Raji (cell line): ENCODE results near the gene SLX4IP.

ENCODE experiments used
- POLR2A ChIP-seq: IDR thresholded peaks from 2 replicates; pipeline ENCODE4 v1.6.1; 2011; ENCODE audit warnings: low read depth, low read length, control low read depth; ENCODE audit not compliant: insufficient read depth

Gene SLX4IP

DNA sequence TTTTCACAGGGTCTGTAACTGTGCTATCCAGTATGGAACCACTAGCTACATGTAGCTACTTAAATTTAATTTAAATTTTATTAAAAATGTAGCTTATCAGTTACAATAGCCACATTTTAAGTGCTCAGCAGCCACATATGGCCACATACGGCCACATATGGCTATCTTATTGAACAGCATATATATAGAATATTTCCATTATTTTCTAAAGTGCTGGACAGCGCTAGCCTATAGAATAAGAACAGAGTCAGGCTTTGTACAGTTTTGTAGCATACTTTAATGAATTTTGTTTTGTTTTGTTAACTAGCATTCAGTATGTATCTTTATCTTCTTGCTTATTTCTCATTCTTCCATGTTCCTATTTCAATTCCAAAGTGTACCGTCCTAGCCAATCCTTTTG is 120.3 kb downstream of the SLX4IP start:
- TF ChIP-seq POLR2A = no peak

- TF ChIP-seq POLR2A = no peak
Measured at GRCh38 chr20:10555865-10556308, 120.8 kb downstream of the SLX4IP start.

DNA sequence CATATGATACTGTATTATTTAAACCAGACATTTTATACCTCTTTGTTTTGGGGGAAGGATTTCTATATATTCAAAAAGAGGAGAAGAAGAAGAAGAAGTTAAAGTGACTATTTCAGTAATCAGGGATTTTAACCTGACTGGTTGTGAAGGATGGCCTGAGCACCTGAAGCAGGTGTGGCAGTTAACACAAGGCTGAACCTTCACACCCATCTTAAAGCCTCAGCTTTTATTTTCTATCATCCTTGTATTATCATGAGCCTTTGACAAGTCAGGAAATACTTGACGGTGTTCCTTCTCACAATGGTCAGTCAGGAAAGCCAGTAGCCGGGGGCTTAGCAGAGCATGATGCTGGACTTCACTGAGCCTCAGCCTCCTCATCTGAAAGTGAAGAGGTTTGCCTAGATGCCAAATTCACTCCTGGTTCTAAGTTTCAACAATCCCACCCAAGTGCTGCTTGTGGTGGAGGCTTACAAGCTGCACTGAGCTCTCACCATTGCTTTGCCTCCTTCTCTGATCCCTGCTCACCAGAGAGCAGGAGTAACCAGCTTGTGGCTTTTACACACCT is 121.5 kb downstream of the SLX4IP start:
- TF ChIP-seq POLR2A = no peak

DNA sequence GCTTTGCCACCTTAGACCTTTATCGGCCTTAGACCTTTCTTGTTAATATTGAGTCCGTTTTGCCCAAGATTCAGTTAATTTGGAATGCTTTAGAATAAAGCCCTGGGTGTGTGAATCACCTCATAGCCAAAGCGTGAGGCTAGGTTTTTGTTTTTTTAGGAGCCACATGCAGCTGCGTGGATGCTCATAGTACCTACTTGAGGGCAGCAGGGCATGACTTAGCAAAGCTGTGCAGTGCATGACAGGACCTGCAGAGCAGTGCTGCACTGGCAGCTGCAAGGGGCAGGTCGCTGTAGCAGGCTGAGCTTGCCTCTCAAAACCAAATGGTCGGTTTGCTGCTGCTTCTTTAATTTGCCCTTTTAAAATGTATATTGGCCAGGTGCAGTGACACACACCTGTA is 122.6 kb downstream of the SLX4IP start:
- TF ChIP-seq POLR2A = no peak

GRCh38 chr20:10558635-10559187 is 123.6 kb downstream of the SLX4IP start:
- no peak for TF ChIP-seq POLR2A

DNA sequence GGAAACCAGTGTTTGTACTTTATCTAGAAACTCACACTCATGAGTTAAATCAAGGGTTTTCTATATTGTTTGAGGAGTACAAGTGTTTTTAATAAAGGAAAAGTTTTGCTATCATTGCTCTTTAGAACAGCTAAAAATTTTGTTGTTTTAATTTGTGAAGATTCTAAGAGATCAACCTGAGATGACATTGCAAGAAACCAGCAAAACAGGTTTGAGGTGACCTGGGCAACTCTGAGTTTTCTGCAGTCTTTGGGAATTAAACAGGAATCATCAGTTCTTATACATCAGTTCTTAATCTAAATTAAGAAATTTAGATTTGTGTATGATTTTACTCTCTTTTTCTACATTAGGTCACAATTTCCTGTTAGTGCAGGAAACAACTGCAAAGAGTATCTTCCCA is 124.2 kb downstream of the SLX4IP start:
- TF ChIP-seq POLR2A = no peak

DNA sequence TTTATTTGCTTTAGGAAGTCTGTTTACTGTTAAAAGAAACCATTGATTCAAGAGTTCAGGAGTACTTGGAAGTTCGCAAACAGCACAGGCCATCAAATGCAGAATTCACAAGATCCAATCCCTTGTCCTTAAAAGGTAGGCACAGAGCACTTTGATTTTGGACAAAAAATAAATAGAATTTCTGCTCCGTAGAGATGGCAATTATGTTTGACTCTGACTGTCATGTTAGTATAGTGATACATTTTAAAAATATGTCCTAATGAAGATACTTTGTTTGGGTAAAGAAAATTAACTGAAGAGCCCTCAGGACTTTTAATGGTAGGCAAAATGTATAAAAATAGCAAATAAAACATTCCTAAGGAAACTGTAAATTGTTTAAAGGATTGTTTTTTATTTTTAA is 125.6 kb downstream of the SLX4IP start:
- no peak for TF ChIP-seq POLR2A

DNA sequence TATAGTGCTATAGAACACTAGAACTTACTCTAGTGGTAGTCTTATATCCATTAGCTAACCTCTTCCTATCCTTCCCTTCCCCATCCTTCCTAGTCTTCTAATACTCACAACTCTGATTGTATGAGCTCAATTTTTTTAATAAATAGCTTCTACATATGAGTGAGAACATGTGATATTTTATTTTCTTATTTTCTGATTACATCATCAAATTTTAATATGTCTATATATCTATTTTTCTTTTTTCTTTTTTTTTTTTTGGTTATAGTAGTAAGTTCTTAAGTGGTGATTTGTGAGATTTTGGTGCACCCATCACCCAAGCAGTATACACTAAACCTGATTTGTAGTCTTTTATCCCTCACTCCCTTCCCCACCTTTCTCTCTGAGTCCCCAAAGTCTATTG is 126.2 kb downstream of the SLX4IP start:
- TF ChIP-seq POLR2A = no peak

DNA sequence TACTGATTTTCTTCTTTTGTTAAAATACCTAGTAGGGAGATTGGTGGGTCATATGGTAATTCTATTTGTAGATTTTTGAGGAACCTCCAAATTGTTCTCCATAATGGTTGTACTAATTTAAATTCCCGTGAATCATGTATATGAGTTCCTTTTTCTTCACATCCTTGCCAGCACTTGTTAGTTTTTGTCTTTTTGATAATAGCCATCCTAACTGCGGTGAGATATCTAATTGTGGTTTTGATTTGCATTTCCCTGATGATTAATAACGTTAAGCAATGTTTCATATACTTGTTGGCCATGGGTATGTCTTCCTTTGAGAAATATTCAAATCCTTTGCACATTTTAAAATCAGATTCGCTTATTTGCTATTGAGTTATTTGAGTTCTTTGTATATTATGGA is 127.8 kb downstream of the SLX4IP start:
- TF ChIP-seq POLR2A = no peak

DNA sequence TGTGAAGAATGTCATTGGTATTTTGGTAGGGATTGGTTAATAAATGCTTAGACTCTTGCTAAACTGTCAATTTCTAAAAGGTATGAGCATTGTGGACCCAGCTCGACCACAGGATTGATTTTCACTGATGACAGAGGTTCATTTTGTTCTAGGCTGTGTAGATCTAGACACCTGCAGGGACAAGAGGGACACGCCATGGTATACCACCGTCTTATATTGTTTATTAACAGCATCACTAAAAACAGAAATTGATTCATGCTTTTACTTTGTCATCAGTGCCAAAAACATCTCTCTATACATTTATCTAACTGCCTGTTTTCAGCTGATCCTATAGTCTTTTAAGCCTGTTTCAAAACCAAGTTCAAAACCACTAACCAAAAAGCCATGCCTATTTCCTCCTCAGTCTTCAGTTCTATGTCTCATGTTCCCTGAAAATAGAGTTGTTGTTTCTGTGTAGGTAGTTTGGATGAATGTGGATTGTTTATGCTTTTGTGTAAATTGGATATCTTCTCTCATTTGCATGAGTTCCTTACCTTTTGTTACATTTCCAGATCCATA is 128.9 kb downstream of the SLX4IP start:
- no peak for TF ChIP-seq POLR2A

DNA sequence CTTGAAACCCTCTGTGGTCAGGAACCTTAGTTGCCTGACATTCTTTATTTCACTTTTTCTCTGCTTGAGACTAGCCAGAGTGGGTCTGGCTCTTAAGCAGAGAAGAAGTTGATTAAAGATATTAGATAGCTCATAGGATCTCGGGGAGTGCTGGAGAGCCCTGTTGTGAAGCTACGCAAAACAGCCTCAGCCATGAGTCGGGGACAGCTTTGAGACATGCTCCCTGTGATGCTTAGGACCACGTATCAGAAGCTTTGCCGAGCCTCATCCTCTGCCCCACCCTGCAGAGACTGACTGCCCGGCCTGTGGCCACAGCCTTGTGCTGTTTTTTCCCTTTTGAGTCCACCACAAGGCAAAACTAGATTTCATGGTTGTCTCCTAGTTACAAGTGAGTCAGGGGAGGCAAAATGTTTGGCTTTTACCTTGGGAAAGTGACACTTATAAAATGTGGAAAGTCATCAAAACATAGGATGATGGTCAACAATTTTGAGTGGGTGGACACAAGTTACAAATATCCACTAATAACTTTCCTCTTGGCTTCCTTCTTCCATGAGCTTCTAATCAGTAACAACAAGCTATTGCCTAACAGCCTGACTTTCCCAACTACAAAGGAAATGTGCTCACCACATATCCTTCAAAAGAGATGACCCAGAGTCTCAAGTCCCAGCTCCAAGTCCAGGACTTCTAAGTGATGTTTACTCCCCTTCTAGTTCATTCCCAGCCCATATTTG is 130.3 kb downstream of the SLX4IP start:
- no peak for TF ChIP-seq POLR2A

- TF ChIP-seq POLR2A = no peak
Measured at GRCh38 chr20:10565922-10566897, 131.1 kb downstream of the SLX4IP start.

GRCh38 chr20:10568032-10568431 is 132.9 kb downstream of the SLX4IP start:
- TF ChIP-seq POLR2A = no peak

DNA sequence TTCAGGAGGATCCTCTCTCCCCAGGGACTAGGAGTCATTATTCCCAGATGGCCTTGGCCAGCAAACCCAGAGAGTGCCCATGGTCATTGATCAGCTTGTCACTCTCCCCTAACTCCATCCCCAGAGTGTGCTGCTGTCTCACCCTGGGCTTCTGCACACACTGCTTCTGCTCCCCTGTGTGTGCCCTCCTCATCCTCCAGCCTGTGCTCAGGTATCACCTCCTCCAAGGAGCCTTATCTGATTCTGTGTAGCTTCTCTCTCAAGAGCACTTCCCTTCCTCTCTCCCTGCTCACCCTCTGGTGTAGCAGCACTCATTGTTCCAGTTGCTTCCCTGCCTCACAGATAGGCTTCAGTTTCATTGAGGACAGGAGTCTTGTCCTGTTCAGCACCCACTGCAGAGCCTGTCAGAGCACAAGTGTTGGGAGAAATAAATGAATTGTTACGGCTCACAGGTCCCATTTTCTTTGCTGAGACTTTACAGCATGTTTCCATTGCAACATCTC is 136.3 kb downstream of the SLX4IP start:
- no peak for TF ChIP-seq POLR2A

GRCh38 chr20:10572853-10573252 is 137.7 kb downstream of the SLX4IP start:
- no peak for TF ChIP-seq POLR2A
